ENCODE measurements around the gene ADAR.

The ADAR gene

GRCh38 chr1:154557248-154557938 is 50.6 kb downstream of the ADAR start:
- no peak for DNase-seq (ENCODE audit: low spot score)

GRCh38 chr1:154556422-154556821 is 51.6 kb downstream of the ADAR start:
- no peak for DNase-seq (ENCODE audit: low spot score)

GRCh38 chr1:154553056-154554030 is 54.6 kb downstream of the ADAR start:
- DNase-seq (ENCODE audit: low spot score) = no peak

GRCh38 chr1:154552036-154552435 is 56.0 kb downstream of the ADAR start:
- no peak for DNase-seq (ENCODE audit: low spot score)

GRCh38 chr1:154551474-154551873 is 56.5 kb downstream of the ADAR start:
- DNase-seq (ENCODE audit: low spot score) = no peak

- DNase-seq (ENCODE audit: low spot score) = no peak
These were observed 57.3 kb downstream of the ADAR start for GRCh38 chr1:154550657-154551056.

GRCh38 chr1:154550070-154550469 is 57.9 kb downstream of the ADAR start:
- DNase-seq (ENCODE audit: low spot score) = no peak

- no peak for DNase-seq (ENCODE audit: low spot score)
These were observed 58.7 kb downstream of the ADAR start for GRCh38 chr1:154549202-154549770.

- no peak for DNase-seq (ENCODE audit: low spot score)
These were observed 60.0 kb downstream of the ADAR start for GRCh38 chr1:154548028-154548427.

- no peak for DNase-seq (ENCODE audit: low spot score)
These were observed 60.8 kb downstream of the ADAR start for GRCh38 chr1:154547105-154547732.

GRCh38 chr1:154546264-154547063 is 61.5 kb downstream of the ADAR start:
- peak; percentile 34 for DNase-seq (ENCODE audit: low spot score)

- DNase-seq (ENCODE audit: low spot score) = no peak
These were observed 66.8 kb downstream of the ADAR start for GRCh38 chr1:154541231-154541630.

- DNase-seq (ENCODE audit: low spot score) = no peak
These were observed 68.2 kb downstream of the ADAR start for GRCh38 chr1:154539486-154540483.

- DNase-seq (ENCODE audit: low spot score) = no peak
These were observed 71.4 kb downstream of the ADAR start for GRCh38 chr1:154536570-154536969.

- no peak for DNase-seq (ENCODE audit: low spot score)
These were observed 73.8 kb downstream of the ADAR start for GRCh38 chr1:154533952-154534844.
